HG03354 (cell line): ENCODE measurements around the gene EIPR1.
A peak's percentile ranks its signal among the peaks of the same experiment; 100 is the strongest.

Experiments
- ATAC-seq: cut with Tn5 transposase; IDR thresholded peaks from one replicate; pipeline ENCODE4 v1.9.1; 2021; ENCODE audit warnings: mild to moderate bottlenecking; ENCODE audit not compliant: unreplicated experiment, poor library complexity, severe bottlenecking

Gene EIPR1

GRCh38 chr2:3377612-3378432 is at the start of gene EIPR1:
EIPR1 (minus strand) TSS chr2:3377818; CDS start chr2:3377689, 129 bp downstream.
- ATAC-seq = peak; percentile 82

- peak; percentile 57 for ATAC-seq
Measured at GRCh38 chr2:3427272-3427671, 49.7 kb upstream of the EIPR1 start.

DNA sequence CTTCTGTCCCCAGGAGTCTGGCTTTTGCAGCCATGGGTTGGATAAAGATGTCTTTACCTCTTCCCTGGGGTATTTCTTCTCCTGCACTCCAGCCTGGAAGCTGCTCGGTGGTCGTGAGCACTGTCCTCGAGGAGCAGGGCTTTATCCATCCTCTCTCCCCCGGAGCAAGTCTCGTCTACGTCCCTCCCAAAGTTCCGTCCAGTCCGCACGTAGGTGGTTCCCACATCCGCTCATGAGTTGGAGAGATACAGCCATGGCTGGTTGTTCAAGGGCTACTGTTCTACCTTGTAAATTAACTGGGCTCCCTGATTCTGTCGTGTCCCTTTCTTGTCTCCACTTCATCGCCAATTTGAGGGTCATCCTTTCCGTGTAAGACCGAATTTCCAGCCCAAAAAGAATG is 49.0 kb upstream of the EIPR1 start:
- no peak for ATAC-seq

GRCh38 chr2:3424171-3424795 is 46.7 kb upstream of the EIPR1 start:
- no peak for ATAC-seq

- ATAC-seq = peak; percentile 58
Measured at GRCh38 chr2:3423492-3424170, 46.0 kb upstream of the EIPR1 start.

DNA sequence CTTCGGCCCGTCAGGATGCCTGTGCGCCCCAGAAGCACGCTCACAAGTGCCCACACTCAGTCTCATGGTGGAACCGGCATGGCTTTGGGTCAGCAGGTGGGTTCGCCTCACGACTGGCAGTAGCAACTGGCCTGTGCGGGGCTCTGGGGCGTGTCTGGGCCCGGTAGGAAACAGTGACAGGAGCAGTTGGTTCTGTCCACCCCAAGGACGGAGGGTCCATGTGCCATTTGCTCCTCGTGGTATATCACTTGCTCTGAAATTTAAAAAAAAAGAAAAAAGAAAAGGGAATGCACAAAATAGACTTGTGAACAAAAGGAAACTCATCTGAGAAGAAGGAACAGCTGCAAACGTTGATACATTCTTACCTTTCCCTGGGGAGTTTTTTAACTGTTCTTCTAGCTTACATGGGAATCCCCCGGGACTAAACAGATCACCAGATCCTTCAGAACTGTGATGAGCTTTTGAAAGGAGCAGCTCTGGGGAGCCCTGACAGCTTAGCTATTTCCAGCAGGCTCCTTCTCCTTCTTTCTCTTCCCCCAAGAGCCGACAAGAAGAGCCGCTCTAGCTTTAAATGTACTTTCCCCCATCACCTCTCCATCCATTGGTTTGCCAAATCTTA is 44.7 kb upstream of the EIPR1 start:
- peak; percentile 42 for ATAC-seq

DNA sequence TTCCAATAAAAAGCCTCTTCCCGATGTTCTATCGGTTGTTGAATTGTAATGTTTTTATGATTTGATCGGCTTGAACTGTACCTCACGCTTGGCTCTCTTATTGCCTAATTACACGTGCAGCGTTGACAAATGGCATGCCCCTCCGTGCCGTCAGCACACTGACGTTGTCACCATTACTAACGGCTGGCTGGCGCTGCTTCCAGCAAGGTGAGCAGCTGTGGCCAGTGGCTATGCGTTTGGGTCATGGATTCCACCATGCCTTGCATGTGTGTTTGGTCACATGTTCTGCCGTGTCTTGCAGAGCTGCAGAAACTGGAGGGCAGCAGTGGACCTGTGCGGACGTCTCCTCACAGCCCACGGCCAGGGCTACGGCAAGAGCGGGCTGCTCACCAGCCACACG is 44.0 kb upstream of the EIPR1 start:
- no peak for ATAC-seq

DNA sequence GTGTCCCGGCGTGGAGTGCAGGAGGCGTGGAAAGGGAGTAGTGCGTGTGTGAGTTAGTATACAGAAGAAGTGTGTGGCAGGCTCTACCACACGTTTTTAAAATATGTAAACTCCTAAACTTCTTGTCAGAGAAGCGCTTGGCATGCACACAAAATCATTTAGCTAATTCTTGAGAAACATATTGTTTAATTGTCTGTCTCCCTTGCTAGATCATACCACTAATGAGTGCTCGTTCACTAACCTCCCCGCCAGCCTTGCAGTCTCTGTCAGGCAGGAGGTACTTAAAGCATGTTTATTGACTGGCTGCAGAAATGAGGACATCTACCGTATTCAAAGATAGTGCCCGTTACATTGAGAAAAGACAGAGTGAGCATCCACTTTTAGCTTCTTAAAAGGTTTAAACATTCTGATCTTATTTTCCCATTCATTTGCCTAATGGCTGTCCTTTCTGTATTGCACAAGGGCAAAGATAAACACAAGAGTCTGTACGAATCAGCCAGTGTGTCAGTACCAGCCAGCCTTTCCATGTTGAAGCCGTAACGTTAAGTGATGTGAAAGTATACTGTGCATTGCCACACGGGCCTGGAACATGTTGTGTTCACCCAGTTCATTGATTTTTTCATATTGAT is 43.3 kb upstream of the EIPR1 start:
- ATAC-seq = no peak

DNA sequence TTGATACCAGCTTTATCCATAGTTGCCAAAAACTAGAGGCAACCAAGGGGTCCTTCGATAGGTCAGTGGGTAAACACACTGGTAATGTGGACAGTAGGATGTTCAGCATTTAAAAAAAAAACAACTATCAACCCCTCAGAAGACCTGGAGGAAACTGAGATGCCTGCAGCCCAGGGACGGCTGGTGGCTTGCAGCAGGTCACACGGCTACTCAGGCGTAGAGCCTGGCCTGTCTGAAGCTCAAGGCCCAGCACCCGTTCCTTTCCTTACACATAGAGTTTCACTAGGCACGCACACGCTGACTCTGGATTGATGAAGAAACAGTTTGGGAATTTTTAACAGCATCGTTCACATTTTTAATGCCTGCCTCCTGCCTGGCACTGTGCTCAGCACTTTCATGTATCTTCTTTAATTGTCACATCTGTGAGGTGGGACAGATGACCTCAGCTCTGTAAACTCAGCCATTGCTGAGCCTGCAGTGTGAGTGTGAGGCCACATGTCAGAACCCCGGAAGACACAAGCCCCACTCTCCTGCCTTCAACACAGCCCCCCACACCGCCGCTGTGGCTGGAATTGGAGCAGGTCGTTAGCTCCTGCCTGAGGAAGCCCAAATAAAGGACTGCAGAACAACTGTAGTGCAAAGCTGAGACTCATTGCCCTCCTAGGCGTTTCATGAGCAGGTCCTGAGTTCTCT is 42.6 kb upstream of the EIPR1 start:
- no peak for ATAC-seq

DNA sequence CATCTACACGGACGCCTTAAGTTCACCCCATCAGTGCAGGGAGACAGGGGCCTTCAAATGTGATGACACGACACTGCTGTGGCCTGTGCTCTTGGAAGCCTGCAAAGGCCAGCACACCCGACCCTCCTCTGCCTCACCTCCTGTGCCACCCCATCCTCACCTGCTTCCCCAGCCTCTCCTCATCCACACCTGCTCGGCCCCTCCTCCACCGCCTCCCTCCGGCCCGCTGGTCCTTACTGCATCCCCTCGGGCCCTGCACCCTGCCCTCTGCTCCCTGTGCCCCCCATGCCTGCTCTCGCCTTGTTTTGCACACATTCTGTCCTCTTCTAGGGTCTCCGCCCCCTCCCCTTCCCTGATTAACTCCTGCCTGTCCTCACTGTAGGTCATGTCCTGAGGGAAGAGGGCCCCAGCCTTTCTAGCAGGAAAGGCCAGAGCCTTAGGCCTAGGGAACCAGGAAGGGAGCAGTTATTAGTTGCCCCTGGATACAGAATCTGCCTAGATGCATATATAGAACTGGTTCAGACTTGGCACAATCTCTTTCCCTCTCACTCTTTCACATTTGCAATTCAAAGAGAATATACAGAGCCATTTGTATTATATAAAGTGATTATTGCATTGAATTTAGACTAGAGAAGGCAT is 41.3 kb upstream of the EIPR1 start:
- no peak for ATAC-seq

DNA sequence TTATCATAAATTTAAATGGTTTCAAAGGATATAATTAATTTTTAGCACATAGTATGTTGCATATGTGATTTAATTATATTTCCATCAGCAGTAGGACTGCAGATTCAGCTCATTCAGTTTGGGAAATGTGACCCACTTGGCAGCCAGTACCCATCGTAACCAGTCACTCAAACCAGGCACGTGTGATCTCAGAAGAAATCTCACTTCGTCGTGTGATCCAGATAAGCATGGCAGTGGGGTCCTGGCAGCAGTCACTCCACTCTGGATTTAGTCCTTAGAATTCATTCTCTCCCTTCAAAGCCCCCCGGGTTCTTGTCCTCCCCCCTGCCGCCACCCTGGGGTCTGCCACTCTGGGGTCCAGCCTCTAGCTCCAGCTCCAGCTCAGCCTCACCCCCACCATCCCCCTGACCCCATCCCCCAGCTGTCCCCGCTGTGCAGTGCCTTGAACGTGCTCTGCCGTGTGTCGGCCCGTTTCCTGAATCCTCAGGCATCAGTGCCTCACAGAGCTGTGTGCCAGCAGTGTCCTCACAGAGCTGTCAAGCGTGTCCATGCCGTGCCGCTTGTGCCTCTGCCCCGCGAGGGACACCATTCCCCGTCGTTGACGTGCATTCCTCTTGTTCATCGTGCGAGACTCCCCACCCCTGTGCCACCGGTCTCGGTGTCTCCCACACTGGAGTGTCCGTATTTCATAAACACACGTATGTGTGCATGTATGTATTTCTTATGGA is 36.7 kb upstream of the EIPR1 start:
- ATAC-seq = no peak

DNA sequence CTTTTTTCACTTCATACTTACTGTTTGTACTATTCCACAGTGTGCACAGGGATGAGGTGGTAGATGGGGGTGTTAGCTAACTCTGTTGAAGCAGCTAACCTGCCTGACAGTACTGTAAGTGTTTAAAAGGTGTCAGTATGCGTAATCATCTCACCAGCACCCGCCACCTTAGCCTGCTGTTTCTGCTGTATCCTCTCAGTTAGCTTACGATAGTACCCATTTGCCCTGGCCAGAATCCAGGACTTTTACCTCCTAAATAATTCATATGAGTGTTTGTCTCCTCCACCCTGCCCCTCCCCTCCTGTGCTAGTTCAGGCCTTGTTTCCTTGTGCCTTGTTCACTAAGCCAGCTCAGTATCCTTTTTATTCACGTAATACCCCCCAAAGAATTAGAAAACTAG is 36.1 kb upstream of the EIPR1 start:
- ATAC-seq = no peak

DNA sequence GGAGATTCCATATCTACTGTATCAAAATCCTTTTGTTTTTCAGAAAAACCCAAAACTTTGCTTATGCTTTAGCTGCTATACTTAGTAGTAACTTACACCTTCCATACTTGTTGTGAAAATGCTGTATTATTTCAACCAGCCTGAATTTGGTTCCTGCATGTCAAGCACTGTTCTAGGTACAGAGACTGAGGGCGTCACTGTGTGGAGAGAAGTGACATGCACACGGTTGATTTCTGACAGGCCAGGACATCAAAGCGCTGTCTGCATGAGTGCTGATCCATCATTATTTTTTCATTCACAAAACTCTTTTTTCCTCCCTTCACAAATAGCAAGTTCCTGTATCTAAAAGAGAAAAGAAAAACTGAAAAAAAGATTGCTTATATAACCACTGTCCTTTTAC is 33.5 kb upstream of the EIPR1 start:
- ATAC-seq = no peak

- ATAC-seq = no peak
Measured at GRCh38 chr2:3409627-3410170, 32.1 kb upstream of the EIPR1 start.

DNA sequence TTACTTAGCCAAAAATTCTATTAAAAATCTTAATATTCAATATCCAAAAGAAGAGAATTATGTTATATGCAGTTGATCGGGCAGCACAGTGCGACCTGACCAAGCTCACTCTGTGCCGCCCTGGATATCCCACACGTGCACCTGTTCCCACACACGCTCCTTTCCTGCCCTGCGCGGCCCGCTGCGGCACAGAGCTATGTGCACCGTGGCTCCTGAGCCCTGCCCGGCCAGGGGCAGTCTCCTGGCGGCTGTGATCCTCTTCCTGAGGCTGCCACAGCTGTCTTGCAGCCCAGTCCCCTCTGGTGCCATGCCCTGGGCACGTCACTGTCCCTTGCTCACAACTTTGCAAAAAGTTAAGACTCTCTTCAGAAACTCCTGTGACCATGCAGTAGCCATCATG is 31.2 kb upstream of the EIPR1 start:
- ATAC-seq = no peak

GRCh38 chr2:3406501-3406900 is 28.9 kb upstream of the EIPR1 start:
- ATAC-seq = no peak

GRCh38 chr2:3405876-3406275 is 28.3 kb upstream of the EIPR1 start:
- ATAC-seq = no peak

- no peak for ATAC-seq
Measured at GRCh38 chr2:3405307-3405706, 27.7 kb upstream of the EIPR1 start.
